HEK293T (cell line): ENCODE data around the gene TNFRSF21.

Experiments
- ARNT ChIP-seq: fragments of 450-650 bp; IDR thresholded peaks from 2 replicates; pipeline ENCODE4 v1.6.1; 2017; ENCODE audit warnings: mild to moderate bottlenecking
- BHLHE40 ChIP-seq: fragments of 450-650 bp; IDR thresholded peaks from 2 replicates; pipeline ENCODE4 v1.6.1; 2016; ENCODE audit warnings: mild to moderate bottlenecking, moderate library complexity, borderline replicate concordance
- CTBP1 ChIP-seq: fragments of 450-650 bp; IDR thresholded peaks from 2 replicates; pipeline ENCODE4 v1.6.1; 2016; ENCODE audit warnings: borderline replicate concordance
- ELF4 ChIP-seq: fragments of 450-650 bp; IDR thresholded peaks from 2 replicates; pipeline ENCODE4 v1.6.1; 2017; ENCODE audit warnings: antibody characterized with exemption
- FOXM1 ChIP-seq: fragments of 450-650 bp; IDR thresholded peaks from 2 replicates; pipeline ENCODE4 v1.6.1; 2017; ENCODE audit warnings: mild to moderate bottlenecking, borderline replicate concordance
- HDGF ChIP-seq: fragments of 450-650 bp; IDR thresholded peaks from 2 replicates; pipeline ENCODE4 v1.6.1; 2017; ENCODE audit warnings: antibody characterized with exemption, borderline replicate concordance
- L3MBTL2 ChIP-seq: fragments of 450-650 bp; conservative IDR thresholded peaks from 2 replicates; pipeline ENCODE4 v1.6.1; 2016; ENCODE audit warnings: mild to moderate bottlenecking
- NFRKB ChIP-seq: fragments of 450-650 bp; IDR thresholded peaks from 2 replicates; pipeline ENCODE4 v1.6.1; 2016; ENCODE audit warnings: mild to moderate bottlenecking, moderate library complexity
- PKNOX1 ChIP-seq: fragments of 450-650 bp; IDR thresholded peaks from 2 replicates; pipeline ENCODE4 v1.6.1; 2016
- SP1 ChIP-seq: fragments of 450-650 bp; IDR thresholded peaks from 2 replicates; pipeline ENCODE4 v1.6.1; 2017
- SUZ12 ChIP-seq: fragments of 450-650 bp; IDR thresholded peaks from 2 replicates; pipeline ENCODE4 v1.6.1; 2016; ENCODE audit warnings: mild to moderate bottlenecking
- TARDBP ChIP-seq: fragments of 450-650 bp; IDR thresholded peaks from 2 replicates; pipeline ENCODE4 v1.6.1; 2016
- ZNF384 ChIP-seq: fragments of 450-650 bp; IDR thresholded peaks from 2 replicates; pipeline ENCODE4 v1.6.1; 2016

- TF ChIP-seq HDGF (no peak), L3MBTL2 (no peak), SUZ12 (no peak), TARDBP (no peak), BHLHE40 (no peak), SP1 (no peak), NFRKB (no peak), PKNOX1 (no peak), CTBP1 (no peak), ZNF384 (no peak), FOXM1 (no peak), ARNT (no peak), ELF4 (no peak)
Observed at GRCh38 chr6:47319867-47320266, 10.2 kb upstream of the TNFRSF21 start.
